Measurements from ENCODE around the gene HLA-DOA.

The HLA-DOA gene

GRCh38 chr6:33013608-33014007, 4.2 kb upstream of the HLA-DOA start:
- no peak for TF ChIP-seq CTCF (IDR thresholded peaks at IDR 0.05; ENCODE audit: borderline replicate concordance, control extremely low read depth, extremely low read depth, insufficient read depth, missing control alignments)
- in situ Hi-C loops (cut with MboI; ENCODE audit: low sequenced_read_pairs, unreplicated experiment), result loop anchor here (5.0 to 25.0 kb wide), 2 partner anchors 69 to 224 kb away; no protein-coding TSS in a partner anchor
- DNase-seq (ENCODE audit: low spot score), result no peak

GRCh38 chr6:33010356-33010755, 965 bp upstream of the HLA-DOA start:
- no peak for TF ChIP-seq CTCF (IDR thresholded peaks at IDR 0.05; ENCODE audit: borderline replicate concordance, control extremely low read depth, extremely low read depth, insufficient read depth, missing control alignments)
- DNase-seq (ENCODE audit: low spot score), result no peak
- in situ Hi-C loops (cut with MboI; ENCODE audit: low sequenced_read_pairs, unreplicated experiment), result loop anchor here (5.0 to 25.0 kb wide), 2 partner anchors 72 to 227 kb away; no protein-coding TSS in a partner anchor

- DNase-seq (ENCODE audit: low spot score), result no peak
- TF ChIP-seq CTCF (IDR thresholded peaks at IDR 0.05; ENCODE audit: borderline replicate concordance, control extremely low read depth, extremely low read depth, insufficient read depth, missing control alignments), result no peak
- in situ Hi-C loops (cut with MboI; ENCODE audit: low sequenced_read_pairs, unreplicated experiment), result loop anchor here (25.0 kb wide), 1 partner anchor 229 kb away; no protein-coding TSS in a partner anchor
Observed at GRCh38 chr6:33007831-33008400, 1.5 kb downstream of the HLA-DOA start.

GRCh38 chr6:33004940-33005339, 4.5 kb downstream of the HLA-DOA start:
- no peak for DNase-seq (ENCODE audit: low spot score)
- no peak for TF ChIP-seq CTCF (IDR thresholded peaks at IDR 0.05; ENCODE audit: borderline replicate concordance, control extremely low read depth, extremely low read depth, insufficient read depth, missing control alignments)
- in situ Hi-C loops (cut with MboI; ENCODE audit: low sequenced_read_pairs, unreplicated experiment), result loop anchor here (25.0 kb wide), 1 partner anchor 232 kb away; no protein-coding TSS in a partner anchor

- no peak for DNase-seq (ENCODE audit: low spot score)
- in situ Hi-C loops (cut with MboI; ENCODE audit: low sequenced_read_pairs, unreplicated experiment), result loop anchor here (25.0 kb wide), 1 partner anchor 236 kb away; no protein-coding TSS in a partner anchor
- TF ChIP-seq CTCF (IDR thresholded peaks at IDR 0.05; ENCODE audit: borderline replicate concordance, control extremely low read depth, extremely low read depth, insufficient read depth, missing control alignments), result no peak
Observed at GRCh38 chr6:33001685-33002084, 7.7 kb downstream of the HLA-DOA start.

- in situ Hi-C loops (cut with MboI; ENCODE audit: low sequenced_read_pairs, unreplicated experiment), result loop anchor here (25.0 kb wide), 1 partner anchor 237 kb away; no protein-coding TSS in a partner anchor
- DNase-seq (ENCODE audit: low spot score), result peak; percentile 55
- TF ChIP-seq CTCF (IDR thresholded peaks at IDR 0.05; ENCODE audit: borderline replicate concordance, control extremely low read depth, extremely low read depth, insufficient read depth, missing control alignments), result peak; percentile 38
Observed at GRCh38 chr6:33000055-33000454, 9.3 kb downstream of the HLA-DOA start.
